Activated gamma-delta T cell treated with Interleukin-2 at 50 U/mL for 16 hours (primary cell): ENCODE measurements around the gene C2CD4B.

Source experiments
- DNase-seq: peaks from one replicate; pipeline ENCODE4 v3.0.0-alpha.2; 2020

C2CD4B gene

DNA sequence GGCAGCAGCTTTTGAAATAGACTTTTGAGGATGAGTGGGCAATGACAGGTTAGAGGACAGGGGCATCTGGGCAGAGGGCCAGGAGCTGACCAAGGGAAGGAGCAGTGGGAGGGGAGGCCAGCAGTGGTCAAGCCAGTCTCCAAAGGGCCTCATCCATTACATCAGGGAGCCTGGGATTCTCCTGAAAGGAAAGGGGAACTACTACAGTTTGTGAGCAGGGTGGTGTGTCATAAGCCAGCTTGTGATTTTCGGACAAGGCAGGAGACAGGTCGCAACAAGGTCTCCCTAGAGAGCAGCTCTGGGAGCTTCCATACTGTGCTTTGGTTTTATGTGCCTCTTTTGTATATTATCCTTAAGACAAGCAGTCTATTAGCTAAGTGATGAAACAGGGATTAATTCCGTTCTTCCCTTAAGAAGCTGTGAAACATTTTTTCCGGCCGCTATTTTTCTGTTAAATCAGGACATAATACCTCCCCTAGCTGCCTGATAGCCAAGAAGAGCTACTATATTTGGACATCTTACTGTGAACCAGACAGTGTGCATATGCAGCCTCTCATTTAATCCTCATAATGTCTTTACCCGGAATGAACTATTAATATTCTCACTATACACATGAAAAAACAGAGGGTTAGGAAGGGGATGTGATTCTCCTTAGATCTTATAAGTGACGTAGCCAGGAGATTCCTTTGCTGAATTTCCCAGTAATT lies 46.4 kb downstream of the C2CD4B start:
- no peak for DNase-seq

GRCh38 chr15:62115847-62116246 lies 49.2 kb downstream of the C2CD4B start:
- DNase-seq: no peak
